Medulla oblongata (tissue), 1 donor: ENCODE results near the gene F2RL3.
"Not testable (repeated sequence)": the region's sequence is repeated elsewhere in the genome, so short reads cannot be mapped to it uniquely, and the experiment has no call there.

Source experiments
- DNase-seq: peaks from one replicate; pipeline ENCODE4 v3.0.0-alpha.2; 2015; ENCODE audit errors: extremely low spot score

Gene F2RL3

DNA sequence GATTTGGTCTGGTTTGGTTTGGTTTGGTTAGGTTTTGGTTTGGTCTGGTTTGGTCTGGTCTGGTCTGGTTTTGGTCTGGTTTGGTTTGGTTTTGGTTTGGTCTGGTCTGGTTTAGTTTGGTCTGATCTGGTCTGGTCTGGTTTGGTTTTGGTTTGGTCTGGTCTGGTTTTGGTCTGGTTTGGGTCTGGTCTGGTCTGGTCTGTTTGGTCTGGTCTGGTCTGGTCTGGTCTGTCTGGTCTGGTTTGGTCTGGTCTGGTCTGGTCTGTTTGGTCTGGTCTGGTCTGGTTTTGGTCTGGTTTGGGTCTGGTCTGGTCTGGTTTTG, 13.9 kb upstream of the F2RL3 start:
- not testable (repeated sequence) for DNase-seq

DNA sequence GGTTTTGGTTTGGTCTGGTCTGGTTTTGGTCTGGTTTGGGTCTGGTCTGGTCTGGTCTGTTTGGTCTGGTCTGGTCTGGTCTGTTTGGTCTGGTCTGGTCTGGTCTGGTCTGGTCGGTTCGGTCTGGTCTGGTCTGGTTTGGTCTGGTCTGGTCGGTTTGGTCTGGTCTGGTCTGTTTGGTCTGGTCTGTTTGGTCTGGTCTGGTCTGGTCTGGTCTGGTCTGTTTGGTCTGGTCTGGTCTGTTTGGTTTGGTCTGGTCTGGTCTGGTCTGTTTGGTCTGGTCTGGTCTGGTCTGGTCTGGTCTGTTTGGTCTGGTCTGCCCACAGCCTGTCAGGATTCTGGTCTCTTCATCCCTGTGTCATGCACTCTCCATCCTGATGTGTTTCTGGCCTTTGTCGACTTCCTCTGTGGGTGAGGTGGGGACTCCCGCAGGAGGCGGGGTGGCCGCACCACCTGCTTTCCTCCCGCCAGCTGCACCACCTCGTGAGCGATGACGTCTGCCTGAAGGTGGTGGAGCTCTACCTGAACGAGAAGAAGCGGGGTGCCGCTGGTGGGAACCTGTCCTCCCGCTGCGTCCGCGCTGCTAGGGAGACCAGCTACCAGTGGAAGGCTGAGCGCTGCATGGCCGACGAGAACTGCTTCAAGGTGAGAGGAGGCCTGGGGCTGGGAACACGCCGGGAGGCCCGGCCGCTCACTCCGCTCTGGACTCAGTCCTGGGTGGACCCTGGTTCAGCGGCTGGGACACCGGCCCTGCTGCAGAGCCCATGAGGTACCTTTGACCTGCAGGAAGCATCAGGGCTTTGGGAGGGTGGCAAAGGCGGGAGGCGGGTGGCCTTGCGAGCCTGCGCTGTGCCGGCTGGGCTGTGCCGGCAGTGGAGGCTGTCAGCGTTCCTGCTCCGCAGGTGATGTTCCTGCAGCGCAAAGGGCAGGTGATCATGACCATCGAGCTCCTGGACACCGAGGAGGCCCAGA, 12.9 kb upstream of the F2RL3 start:
- DNase-seq = no peak

DNA sequence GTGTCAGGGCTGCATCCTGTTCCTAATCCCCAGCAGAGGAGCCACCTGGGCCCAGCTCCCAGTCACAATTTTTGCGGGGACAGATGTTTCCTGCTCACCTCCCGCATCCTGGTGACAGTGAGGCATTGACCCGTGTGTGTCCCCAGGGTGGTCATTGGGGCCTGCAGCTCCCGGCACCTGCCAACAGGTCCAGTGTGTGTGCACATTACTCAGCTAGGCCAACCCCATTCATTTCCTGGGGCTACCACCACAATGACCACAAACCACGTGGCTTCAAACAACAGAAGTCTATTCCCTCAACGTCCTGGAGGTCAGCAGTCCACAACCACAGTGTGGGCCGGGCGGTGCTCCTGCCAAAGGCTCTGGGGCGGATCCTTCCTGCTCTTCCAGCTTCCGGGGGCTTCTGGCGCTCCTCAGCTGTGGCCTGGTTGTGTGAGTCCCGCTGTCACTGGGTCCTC, 11.9 kb upstream of the F2RL3 start:
- DNase-seq = no peak

DNA sequence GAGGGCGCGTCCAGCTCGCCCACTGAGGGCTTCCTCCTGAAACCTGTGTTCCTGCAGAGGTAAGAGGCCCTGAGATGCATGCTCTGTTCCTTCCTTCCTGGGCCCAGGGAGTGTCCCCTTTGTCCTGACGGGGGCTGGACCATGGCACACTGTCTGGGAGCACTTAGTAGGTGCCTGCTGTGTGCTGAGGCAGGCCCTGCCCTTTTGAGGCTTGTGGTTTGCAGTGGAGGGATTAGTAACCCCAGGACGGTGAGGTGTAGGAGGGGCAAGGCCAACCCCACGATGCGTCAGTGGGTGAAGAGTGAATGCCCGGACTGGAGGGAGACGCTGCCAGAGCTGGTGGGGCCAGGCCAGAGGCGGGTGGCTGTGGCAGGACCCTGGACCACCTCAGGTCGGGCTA, 11.2 kb upstream of the F2RL3 start:
- no peak for DNase-seq

DNA sequence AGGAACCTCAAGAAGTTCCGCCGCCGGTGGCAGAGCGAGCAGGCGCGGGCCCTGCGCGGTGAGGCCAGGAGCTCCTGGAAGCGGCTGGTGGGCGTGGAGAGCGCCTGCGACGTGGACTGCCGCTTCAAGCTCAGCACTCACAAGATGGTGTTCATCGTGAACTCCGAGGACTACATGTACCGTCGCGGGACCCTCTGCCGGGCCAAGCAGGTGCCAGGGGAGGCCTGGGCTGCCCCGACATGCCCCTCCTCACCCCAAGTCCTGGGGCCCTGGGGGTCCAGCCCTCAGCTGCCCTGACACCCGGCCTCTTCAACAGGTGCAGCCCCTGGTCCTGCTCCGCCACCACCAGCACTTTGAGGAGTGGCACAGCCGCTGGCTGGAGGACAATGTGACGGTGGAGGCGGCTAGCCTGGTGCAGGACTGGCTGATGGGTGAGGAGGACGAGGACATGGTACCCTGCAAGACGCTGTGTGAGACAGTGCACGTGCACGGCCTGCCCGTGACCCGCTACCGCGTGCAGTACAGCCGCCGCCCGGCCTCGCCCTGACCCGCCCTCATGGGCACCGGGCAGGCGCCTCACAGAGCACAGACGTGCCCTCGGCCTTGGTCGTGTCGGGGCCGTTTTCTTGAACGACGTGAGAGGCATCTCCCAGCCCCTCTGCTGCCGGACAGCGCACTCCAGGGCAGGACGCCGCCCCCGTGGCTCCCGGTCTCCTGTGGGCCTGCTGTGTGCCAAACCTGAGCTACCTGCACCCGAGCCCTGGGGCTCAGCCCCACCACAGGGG, 10.4 kb upstream of the F2RL3 start:
- no peak for DNase-seq

DNA sequence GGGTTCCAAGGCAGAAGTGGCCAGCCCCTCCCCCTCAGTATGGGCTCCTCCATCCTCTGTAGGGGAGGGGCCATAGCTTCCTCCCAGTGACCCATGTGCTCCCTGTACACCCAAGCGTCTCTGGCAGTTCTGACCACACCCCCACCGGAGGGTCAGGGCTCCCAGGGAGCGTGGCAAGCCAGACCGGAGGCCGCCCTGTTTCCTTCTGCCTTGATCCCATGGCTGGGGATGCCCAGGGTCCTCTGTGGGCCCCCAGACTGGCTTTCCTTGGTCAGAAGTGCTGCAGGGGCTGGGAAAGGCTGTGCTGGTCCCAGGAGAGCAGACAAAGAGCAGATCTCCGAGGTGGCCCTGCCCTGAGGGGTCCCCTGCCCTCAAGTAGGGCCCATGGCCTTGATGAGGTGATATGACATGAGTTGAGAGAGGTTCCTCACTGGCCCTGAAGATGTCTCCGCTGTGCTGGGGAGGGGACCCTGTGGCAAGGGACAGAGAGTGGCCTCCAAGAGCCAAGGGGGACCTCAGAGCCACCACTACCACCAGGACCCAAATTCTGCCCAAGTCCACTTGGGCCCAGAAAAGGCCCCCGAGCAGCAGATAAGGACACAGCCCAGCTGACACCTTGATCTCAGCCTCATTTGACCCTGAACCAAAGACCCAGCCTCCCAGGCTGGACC, 7.8 kb upstream of the F2RL3 start:
- DNase-seq = no peak

DNA sequence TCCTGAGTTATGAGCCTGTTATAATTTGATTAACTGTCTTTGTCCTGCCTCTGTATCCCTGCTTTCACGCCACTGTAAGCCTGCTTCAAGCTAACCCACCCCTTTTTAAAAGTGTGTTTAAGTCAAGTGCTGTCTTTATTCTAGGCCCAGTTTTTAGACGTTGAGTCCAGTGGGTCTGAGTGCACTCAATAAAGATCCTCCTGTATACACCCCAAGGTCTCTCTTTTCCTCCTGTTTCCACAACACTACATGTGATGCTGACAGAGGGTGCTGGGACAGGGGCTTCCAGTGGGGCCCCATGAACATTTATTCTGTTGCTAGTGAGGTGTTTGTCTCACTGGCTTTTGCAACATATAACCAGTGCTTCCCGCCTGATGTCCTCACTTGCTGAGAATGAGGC, 6.7 kb upstream of the F2RL3 start:
- DNase-seq = no peak

DNA sequence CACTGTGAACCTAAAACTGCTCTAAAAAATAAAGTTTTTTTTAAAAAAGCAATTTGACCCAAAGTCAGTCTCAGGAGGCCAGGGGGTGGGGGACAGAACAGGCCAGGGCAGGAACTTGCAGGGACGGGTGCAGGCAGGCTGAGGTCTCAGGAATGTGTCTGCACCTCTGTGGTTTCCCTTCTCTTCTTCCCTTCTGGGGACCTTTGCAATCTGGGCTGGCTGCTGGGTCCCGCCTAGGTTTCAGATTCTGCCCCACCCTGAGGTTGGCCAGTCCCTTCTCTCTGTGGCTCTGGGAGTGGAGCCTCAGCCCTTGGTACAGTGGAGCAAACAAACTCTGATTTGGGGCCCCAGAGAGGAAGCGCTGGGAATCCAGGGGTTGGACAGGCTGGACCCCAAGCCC, 5.3 kb upstream of the F2RL3 start:
- DNase-seq = no peak

DNA sequence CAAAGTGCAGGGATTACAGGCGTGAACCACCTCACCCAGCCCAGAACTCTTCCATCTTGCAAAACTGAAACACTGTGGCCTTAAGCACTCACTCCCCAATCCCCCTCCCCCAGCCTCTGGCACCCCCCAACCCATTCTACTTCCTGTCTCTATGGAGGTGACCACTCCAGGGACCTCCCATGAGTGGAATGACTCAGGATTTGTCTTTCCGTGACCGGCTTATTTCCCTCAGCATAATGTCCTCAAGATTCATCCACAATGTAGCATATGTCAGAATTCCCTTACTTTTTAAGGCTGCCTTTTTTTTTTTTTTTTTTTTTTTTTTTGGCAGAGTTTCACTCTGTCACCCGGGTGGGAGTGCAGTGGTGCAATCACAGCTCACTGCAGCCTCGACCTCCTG, 3.6 kb upstream of the F2RL3 start:
- no peak for DNase-seq

DNA sequence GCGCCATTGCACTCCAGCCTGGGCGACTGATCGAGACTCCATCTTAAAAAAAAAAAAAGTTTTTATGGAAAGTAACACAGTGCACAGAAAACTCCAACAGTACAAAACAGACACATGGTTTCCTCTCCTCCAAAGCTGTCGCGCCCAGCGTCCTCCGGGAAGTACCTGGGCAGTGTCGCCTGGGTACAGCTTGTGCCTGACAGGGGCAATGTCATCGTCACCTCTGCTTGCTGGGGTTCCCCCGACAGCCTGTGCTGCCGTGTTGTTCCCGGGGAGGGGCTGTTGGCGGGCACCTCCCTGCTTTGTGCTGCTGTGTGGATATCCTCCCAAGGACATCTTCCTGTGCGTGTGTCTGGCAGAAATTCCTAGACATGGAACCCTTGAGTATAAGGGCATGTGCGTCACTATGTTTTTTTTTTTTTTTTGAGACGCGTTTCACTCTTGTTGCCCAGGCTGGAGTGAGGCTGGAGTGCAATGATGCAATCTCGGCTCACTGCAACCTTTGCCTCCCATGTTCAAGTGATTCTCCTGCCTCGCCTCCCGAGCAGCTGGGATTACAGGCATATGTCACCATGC, 2.4 kb upstream of the F2RL3 start:
- DNase-seq = no peak

DNA sequence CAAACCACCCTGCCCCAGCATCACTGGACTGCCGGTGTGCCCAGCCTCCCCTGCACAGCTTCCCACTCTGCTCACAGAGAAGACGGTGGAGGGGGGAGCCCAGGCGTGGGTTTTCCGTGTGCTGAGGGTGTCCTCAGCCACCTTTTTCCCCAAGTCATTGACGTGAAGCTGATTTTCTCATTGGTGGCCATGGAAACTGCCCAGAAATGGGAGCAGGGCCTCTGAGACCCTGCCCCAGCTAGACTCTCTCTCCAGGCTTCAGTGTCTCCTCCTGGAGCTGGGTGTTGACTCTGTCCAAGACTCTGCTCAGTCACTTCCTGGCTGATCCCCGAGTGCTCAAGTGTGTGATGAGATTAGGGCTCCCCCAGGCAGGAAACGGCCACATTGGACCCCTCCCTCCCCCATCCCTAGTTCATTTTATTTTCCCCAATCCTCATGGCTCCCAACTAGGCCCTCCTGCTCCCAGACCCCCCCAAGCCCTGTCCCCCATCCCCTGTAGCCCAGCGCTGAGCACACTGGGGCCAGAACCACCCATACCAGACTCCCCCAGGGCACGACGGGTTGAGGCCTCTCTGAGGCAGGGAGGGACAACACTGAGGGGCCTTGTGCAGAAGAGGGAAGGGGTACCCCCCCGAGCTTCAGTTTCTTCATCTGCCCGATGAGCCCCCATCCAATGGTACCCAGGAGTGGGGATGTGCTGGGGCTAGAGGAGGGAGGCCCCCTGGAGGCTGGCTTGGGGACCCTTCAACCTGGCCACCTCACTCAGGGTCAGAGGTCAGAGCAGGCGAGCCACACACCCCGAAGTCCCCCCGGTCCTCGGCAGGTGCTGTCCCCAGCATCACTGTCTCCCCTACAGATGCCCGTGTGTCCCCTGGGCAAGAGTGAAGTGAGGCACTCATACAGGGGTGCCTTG, 1.2 kb upstream of the F2RL3 start:
- no peak for DNase-seq

DNA sequence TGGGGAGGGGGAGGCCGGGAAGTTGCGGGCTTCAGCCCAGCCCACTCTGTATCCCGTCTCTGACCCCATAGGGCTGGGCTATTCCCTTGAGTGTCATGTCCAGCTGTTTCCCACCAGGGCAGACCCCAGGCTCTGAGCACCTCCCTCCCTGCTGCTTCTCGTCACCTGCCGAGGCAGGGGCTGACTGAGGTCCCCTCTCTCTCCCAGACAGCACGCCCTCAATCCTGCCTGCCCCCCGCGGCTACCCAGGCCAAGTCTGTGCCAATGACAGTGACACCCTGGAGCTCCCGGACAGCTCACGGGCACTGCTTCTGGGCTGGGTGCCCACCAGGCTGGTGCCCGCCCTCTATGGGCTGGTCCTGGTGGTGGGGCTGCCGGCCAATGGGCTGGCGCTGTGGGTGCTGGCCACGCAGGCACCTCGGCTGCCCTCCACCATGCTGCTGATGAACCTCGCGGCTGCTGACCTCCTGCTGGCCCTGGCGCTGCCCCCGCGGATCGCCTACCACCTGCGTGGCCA, 625 bp downstream of the F2RL3 start:
- no peak for DNase-seq

DNA sequence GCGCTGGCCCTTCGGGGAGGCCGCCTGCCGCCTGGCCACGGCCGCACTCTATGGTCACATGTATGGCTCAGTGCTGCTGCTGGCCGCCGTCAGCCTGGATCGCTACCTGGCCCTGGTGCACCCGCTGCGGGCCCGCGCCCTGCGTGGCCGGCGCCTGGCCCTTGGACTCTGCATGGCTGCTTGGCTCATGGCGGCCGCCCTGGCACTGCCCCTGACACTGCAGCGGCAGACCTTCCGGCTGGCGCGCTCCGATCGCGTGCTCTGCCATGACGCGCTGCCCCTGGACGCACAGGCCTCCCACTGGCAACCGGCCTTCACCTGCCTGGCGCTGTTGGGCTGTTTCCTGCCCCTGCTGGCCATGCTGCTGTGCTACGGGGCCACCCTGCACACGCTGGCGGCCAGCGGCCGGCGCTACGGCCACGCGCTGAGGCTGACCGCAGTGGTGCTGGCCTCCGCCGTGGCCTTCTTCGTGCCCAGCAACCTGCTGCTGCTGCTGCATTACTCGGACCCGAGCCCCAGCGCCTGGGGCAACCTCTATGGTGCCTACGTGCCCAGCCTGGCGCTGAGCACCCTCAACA, 1.2 kb downstream of the F2RL3 start:
- no peak for DNase-seq

DNA sequence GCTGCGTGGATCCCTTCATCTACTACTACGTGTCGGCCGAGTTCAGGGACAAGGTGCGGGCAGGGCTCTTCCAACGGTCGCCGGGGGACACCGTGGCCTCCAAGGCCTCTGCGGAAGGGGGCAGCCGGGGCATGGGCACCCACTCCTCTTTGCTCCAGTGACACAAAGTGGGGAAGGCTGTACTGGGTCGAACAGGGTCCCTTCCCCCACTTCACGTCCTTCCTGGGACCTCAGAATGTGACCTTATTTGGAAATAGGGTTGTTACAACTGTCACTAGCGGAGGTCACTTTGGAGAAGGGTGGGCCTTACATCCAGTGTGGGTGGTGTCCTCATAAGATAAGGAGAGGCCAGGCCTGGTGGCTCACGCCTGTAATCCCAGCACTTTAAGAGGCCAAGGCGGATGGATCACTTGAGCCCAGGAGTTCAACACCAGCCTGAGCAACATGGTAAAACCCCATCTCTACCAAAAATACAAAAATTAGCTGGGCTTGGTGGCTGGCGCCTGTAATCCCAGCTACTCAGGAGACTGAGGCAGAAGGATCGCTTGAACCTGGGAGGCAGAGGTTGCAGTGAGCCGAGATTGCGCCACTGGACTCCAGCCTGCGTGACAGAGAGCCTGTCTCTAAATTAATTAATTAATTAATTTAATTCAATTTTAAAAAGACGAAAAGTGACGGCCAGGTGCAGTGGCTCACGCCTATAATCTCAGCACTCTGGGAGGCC, 1.8 kb downstream of the F2RL3 start:
- no peak for DNase-seq

DNA sequence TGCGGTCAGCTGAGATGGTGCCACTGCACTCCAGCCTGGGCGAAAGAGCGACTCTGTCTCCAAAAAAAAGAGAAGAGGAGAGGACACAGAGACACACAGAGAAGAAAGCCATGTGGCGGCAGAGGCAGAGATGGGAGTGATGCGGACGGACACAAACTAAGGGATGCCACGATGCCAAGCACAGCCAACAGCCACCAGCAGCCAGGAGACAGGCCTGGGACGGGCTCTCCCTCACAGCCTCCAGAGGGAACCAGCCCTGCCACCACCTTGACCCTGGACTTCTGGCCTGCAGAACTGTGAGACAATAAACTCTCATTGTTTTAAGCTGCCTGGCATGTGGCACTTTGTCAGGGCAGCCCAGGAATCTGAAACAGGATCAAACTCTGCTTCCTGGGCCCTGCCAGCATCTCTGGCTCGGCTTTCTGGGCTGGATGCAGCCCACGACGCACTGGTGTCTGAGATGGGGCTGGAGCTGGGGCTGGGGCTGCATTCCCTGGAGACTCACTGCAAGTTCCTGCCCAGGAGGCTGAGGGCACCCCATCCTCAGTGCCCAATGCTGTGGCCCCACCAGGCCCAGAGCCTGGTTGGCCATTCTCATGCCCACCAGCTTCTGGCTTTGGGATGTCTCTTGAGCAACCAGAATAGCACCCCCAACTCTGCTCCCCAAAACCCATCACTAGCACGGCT, 3.0 kb downstream of the F2RL3 start:
- DNase-seq = no peak

DNA sequence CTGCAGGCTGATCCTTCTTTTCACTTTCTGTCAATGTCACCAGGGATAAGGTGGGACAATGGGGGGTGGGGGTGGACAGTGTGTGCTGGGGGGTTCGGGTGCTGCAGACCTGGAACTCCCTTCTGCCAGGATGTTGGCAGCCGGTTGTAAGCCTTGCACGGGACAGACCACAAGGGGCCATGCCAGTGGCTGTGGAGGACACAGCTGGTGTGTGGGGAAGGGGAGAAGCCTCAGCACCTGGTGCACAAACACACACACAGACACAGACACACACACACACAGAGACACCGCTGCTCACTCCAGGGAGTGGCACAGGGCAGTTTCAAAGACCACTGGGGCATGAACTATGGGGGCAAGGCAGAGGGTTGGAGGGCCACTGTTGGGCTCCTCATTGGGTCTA, 3.6 kb downstream of the F2RL3 start:
- DNase-seq = no peak

DNA sequence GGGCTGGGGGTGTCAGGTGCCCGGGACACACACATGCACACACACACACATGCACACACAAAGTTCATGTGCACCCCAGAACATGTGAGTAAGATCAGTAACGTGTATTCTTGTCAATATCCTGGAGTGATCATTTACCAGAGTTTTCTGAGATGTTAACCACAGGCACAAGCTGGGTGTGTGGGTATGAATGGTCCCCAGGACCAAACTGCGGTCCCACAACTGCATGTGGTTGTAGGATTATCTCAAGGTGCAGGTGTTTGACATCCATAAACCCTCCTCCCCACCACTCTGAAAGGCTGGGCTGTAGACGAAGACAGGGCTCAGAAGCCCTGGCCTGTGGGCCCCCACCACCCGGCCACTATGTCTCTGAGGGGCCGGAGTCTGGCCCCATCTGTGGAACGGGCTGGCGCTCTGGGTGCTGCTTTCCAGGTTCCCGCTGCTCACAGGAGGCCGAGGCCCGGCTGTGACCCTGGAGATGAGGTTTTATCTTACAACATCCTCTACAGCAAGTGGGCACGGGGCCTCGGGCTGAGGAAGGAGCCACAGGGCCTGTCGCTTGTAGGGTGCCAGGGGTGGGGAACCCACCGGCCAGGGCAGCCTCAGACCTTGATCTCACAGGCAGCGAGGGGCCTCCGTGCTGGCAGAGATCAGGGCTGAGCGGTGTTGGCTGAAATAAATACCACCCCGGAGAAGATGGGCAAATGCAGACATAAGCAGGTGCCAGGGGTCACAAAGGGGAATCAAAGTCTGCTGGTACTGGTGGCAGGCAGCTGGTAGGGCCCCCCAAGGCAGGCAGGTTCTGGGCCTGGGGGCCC, 4.3 kb downstream of the F2RL3 start:
- DNase-seq = no peak

DNA sequence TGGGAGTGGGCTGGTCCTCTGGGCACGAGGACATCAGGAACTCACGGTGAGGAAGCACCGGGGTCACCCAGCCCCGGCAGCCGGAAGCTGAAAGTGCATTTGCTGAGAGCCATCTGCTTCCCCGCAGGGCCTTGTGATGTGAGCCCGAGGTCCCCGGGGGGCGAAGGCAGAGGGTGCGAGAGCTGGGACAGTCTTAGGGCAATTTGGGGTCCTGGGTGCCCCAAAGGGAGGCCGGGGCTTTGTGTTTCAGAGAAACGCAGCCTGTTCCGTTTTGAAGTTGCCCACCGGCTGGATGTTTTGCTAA, 4.8 kb downstream of the F2RL3 start:
- no peak for DNase-seq

DNA sequence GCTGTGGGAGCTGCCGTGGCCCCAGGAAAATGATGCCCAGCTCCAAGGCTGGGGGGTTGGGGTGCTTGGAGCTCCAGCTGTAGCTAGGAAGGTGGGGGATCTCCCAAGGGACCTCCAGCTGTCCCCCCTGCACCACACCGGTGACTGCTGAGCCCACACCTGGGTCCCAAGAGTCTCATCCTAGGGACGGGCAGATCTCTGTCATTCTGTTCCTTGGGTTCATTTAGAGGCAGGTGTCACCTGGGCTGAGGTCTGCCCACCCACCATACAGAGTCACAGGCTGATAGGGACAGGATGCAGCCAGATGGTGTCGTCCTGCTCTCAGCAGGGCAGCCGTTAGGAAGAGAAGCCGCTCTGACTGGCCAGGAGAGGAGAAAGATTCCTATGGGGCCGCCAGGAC, 5.3 kb downstream of the F2RL3 start:
- DNase-seq = no peak
